ENCODE data around the gene KCP. TPM values are rescaled to one million over a fixed set of nuclear protein-coding genes. Genes with fewer than 3 reads are reported as not detected.

KCP gene
- total RNA-seq, 1 experiment from 2014 or later = 0.50 TPM

DNA sequence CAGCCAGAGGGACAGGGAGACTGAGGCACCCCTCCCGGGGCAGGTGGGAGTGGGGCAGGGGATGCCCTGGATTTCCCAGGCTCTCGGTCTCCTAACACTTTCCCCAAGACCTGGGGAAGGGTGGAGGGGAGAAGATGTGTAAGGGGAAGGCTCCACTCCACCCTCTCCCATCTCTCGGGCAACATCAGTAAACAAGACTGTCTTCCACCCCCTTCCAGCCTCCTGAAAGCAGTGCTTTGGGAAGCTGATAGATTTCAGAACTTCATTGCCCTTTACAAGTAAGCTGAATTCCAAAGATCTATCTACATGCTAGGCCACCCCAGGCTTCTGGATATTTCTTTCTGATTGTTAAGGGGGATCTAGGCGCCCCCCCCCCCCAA is 76.6 kb downstream of the KCP start:
- Mint-ChIP-seq H3K36me3 (ENCODE audit: insufficient read depth, unreplicated experiment) (peaks cover 23% of the 10 kb centered on the region), H3K27me3 (ENCODE audit: insufficient read depth, unreplicated experiment) (no peaks in the 10 kb centered on the region), H3K4me3 (ENCODE audit: unreplicated experiment) (no peak overlapping the region), H3K4me1 (ENCODE audit: low read depth, unreplicated experiment) (peaks cover 10% of the 10 kb centered on the region), H3K27ac (ENCODE audit: unreplicated experiment) (peak overlapping the region; percentile 17), H3K9me3 (ENCODE audit: unreplicated experiment) (no peaks in the 10 kb centered on the region)
- H3K36me3 ChIP-seq (ENCODE audit: control insufficient read depth, insufficient read depth, low read length) = no peaks in the 10 kb centered on the region
- TF ChIP-seq, protein P1, sequence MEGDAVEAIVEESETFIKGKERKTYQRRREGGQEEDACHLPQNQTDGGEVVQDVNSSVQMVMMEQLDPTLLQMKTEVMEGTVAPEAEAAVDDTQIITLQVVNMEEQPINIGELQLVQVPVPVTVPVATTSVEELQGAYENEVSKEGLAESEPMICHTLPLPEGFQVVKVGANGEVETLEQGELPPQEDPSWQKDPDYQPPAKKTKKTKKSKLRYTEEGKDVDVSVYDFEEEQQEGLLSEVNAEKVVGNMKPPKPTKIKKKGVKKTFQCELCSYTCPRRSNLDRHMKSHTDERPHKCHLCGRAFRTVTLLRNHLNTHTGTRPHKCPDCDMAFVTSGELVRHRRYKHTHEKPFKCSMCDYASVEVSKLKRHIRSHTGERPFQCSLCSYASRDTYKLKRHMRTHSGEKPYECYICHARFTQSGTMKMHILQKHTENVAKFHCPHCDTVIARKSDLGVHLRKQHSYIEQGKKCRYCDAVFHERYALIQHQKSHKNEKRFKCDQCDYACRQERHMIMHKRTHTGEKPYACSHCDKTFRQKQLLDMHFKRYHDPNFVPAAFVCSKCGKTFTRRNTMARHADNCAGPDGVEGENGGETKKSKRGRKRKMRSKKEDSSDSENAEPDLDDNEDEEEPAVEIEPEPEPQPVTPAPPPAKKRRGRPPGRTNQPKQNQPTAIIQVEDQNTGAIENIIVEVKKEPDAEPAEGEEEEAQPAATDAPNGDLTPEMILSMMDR (IDR thresholded peaks at IDR 0.05; ENCODE audit: insufficient read depth in 1 of 2, low read depth in 1 of 2, low read length in 1 of 2, severe bottlenecking in 1 of 2, unreplicated experiment in 1 of 2) = no peak
- no peaks in the 10 kb centered on the region for H3K9me3 ChIP-seq
- no peak overlapping the region for H3K4me3 ChIP-seq (ENCODE audit: low read depth, low read length)
- no TSS peak for BruUV-seq (replicated peaks)
- H3K27me3 ChIP-seq (replicated peaks; ENCODE audit: control insufficient read depth, insufficient read depth, low read length) = no peaks in the 10 kb centered on the region
- intact Hi-C loops (cut with micrococcal nuclease; ENCODE audit: unreplicated experiment) = loop anchor here (5.0 kb wide), 1 partner anchor 42 kb away; the partner anchor contains the start of gene CCDC136
- ChIA-PET POLR2A (no interaction called here), CTCF (interaction anchor here (0.6 kb wide), 1 partner anchor 39 kb away, joined by 3 read pairs; no protein-coding TSS in a partner anchor)
- DNase-seq = no peak
- H3K4me1 ChIP-seq = peaks cover 24% of the 10 kb centered on the region

DNA sequence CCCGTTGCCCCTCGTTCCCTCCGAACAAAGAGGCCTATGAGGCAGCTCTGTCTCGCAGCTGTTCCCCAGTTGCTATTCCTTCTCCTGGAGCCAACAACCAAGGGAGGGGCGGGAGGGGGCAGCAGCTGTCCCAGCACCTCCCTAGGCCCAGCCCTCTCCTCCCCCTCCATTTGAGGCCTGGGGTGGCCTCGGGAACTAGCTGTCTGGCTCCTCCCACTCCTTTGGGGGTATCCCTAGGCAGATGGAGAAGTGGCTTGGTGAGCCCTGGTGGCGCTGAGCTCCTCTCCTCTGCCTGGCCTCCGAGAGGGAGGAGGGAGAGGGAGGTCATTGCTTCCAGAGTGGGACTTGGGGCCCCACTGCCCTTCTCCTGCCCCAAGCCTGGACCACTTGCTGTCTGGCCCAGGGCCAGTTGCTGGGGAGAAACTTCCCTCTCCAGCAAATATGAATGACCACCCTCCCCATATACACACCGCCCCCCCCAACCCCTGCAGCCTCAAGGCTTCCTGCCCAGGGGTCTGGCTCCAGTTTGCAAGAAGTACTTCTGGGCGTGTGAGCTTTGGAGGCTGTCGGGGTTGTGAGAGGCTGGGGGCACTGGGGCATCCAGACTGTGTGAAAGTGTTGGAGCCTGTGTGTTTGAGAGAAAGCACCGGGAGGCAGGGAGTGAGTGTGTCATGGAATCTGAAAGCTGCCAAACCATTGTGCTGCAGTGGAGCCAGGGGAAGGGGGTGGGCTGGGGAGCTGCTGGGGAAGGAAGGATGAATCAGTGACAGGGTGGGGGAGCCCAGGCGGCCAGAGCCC is 77.2 kb downstream of the KCP start:
- no peak for DNase-seq
- Mint-ChIP-seq H3K27ac (ENCODE audit: unreplicated experiment) (peak overlapping the region; percentile 17), H3K4me1 (ENCODE audit: low read depth, unreplicated experiment) (peaks cover 14% of the 10 kb centered on the region), H3K9me3 (ENCODE audit: unreplicated experiment) (no peaks in the 10 kb centered on the region), H3K27me3 (ENCODE audit: insufficient read depth, unreplicated experiment) (no peaks in the 10 kb centered on the region), H3K36me3 (ENCODE audit: insufficient read depth, unreplicated experiment) (peaks cover 22% of the 10 kb centered on the region), H3K4me3 (ENCODE audit: unreplicated experiment) (peak overlapping the region; percentile 75)
- CTCF ChIA-PET = interaction anchor here (0.6 kb wide), 3 partner anchors 9 to 55 kb away, joined by 3 to 10 read pairs (median 3); no protein-coding TSS in a partner anchor
- no peaks in the 10 kb centered on the region for H3K9me3 ChIP-seq
- H3K4me3 ChIP-seq (ENCODE audit: low read depth, low read length) = no peak overlapping the region
- H3K27me3 ChIP-seq (replicated peaks; ENCODE audit: control insufficient read depth, insufficient read depth, low read length) = no peaks in the 10 kb centered on the region
- TF ChIP-seq, protein P1 (IDR thresholded peaks at IDR 0.05; ENCODE audit: insufficient read depth in 1 of 2, low read depth in 1 of 2, low read length in 1 of 2, severe bottlenecking in 1 of 2, unreplicated experiment in 1 of 2) = no peak
- intact Hi-C loops (cut with micrococcal nuclease; ENCODE audit: unreplicated experiment) = loop anchor here (5.0 kb wide), 1 partner anchor 41 kb away; the partner anchor contains the start of gene CCDC136
- no TSS peak for BruUV-seq (replicated peaks)
- H3K4me1 ChIP-seq = peaks cover 28% of the 10 kb centered on the region
- POLR2A ChIA-PET = no interaction called here
- H3K36me3 ChIP-seq (ENCODE audit: control insufficient read depth, insufficient read depth, low read length) = no peaks in the 10 kb centered on the region

DNA sequence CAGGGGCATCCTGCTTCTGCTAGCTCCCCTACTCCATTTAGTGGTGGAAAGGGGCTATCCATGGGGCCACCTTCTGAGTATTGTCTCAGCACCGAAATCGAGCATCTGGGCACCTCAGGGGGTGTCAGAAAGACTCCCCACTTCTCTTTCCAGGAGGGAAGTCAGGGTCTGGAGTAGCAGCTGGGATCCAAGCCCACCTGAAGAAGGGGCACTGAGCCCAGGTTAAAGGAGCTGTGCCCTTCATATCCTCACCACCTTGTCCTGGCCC is 77.7 kb downstream of the KCP start:
- Mint-ChIP-seq H3K9me3 (ENCODE audit: unreplicated experiment) (no peaks in the 10 kb centered on the region), H3K4me1 (ENCODE audit: low read depth, unreplicated experiment) (peaks cover 19% of the 10 kb centered on the region), H3K27me3 (ENCODE audit: insufficient read depth, unreplicated experiment) (no peaks in the 10 kb centered on the region), H3K4me3 (ENCODE audit: unreplicated experiment) (peak overlapping the region; percentile 75), H3K27ac (ENCODE audit: unreplicated experiment) (no peak overlapping the region), H3K36me3 (ENCODE audit: insufficient read depth, unreplicated experiment) (peaks cover 18% of the 10 kb centered on the region)
- intact Hi-C loops (cut with micrococcal nuclease; ENCODE audit: unreplicated experiment) = loop anchor here (5.0 kb wide), 1 partner anchor 41 kb away; the partner anchor contains the start of gene CCDC136
- DNase-seq = no peak
- BruUV-seq (replicated peaks) = no TSS peak
- peaks cover 33% of the 10 kb centered on the region for H3K4me1 ChIP-seq
- H3K9me3 ChIP-seq = no peaks in the 10 kb centered on the region
- TF ChIP-seq, protein P1 (IDR thresholded peaks at IDR 0.05; ENCODE audit: insufficient read depth in 1 of 2, low read depth in 1 of 2, low read length in 1 of 2, severe bottlenecking in 1 of 2, unreplicated experiment in 1 of 2) = no peak
- ChIA-PET POLR2A (no interaction called here), CTCF (interaction anchor here (0.6 kb wide), 1 partner anchor 56 kb away, joined by 10 read pairs; no protein-coding TSS in a partner anchor)
- H3K4me3 ChIP-seq (ENCODE audit: low read depth, low read length) = no peak overlapping the region
- no peaks in the 10 kb centered on the region for H3K36me3 ChIP-seq (ENCODE audit: control insufficient read depth, insufficient read depth, low read length)
- no peaks in the 10 kb centered on the region for H3K27me3 ChIP-seq (replicated peaks; ENCODE audit: control insufficient read depth, insufficient read depth, low read length)

All from Caco-2 (cell line).